Panc1 (cell line): ENCODE results near the gene SIK3. TPM values are rescaled to one million over a fixed set of nuclear protein-coding genes. Genes with fewer than 3 reads are reported as not detected.

ENCODE experiments used
- ATAC-seq: fragments of 200-7000 bp; cut with Tn5 transposase; 2 replicates; pipeline ENCODE4 v1.9.1; 2020; ENCODE audit warnings: mild to moderate bottlenecking, moderate library complexity
- BruUV-seq: library from RNA; stranded (reverse); fragments of 400-500 nt; replicated peaks from 2 replicates; lab custom pipeline; 2021; lab: Mats Ljungman, UMichigan
- CTCF ChIA-PET: fragments of 300-600 bp; sonication (Branson Sonifier 250); formaldehyde crosslinking; loops from one replicate; lab custom pipeline; 2022; ENCODE audit warnings: antibody characterized with exemption; lab: Charles Lee
- POLR2A ChIA-PET: fragments of 300-600 bp; sonication (Branson Sonifier 250); formaldehyde crosslinking; loops from one replicate; lab custom pipeline; 2022; ENCODE audit warnings: antibody characterized with exemption; lab: Charles Lee
- DNase-seq: peaks from one replicate; pipeline ENCODE4 v3.0.0-alpha.2; 2010; ENCODE audit warnings: low read depth, low spot score
- H3K27ac ChIP-seq: 2 replicates; pipeline ENCODE4 v1.5.1; 2011; ENCODE audit warnings: mild to moderate bottlenecking, low read length, inconsistent platforms
- H3K27me3 ChIP-seq: fragments of 200-500 bp; sonication (Bioruptor generic); 2 replicates; pipeline ENCODE4 v1.6.0; 2014; ENCODE audit warnings: low read length, inconsistent platforms; ENCODE audit not compliant: control insufficient read depth, insufficient read depth
- H3K36me3 ChIP-seq: fragments of 200-500 bp; sonication (Bioruptor generic); 2 replicates; pipeline ENCODE4 v1.5.1; 2014; ENCODE audit warnings: inconsistent platforms, mild to moderate bottlenecking, low read length, moderate library complexity; ENCODE audit not compliant: control insufficient read depth, insufficient read depth
- H3K4me1 ChIP-seq: 2 replicates; pipeline ENCODE4 v1.5.1; 2011; ENCODE audit warnings: inconsistent platforms, mild to moderate bottlenecking, low read length, moderate library complexity; ENCODE audit not compliant: control insufficient read depth, insufficient read depth
- H3K4me3 ChIP-seq, 2 experiments: 2 replicates each; pipeline ENCODE4 v1.5.1; 2011 to 2012; ENCODE audit warnings: low read depth in 2 of 2, low read length in 2 of 2, mild to moderate bottlenecking in 2 of 2, inconsistent platforms in 1 of 2, moderate library complexity in 1 of 2
- H3K9me3 ChIP-seq: fragments of 200-500 bp; sonication (Bioruptor generic); 2 replicates; pipeline ENCODE4 v1.5.1; 2014; ENCODE audit warnings: low read depth, mild to moderate bottlenecking, inconsistent platforms, low read length, moderate library complexity; ENCODE audit not compliant: control insufficient read depth, insufficient read depth
- POLR2AphosphoS5 ChIP-seq: IDR thresholded peaks from 2 replicates; pipeline ENCODE4 v1.6.1; 2012; ENCODE audit warnings: mild to moderate bottlenecking, low read depth, low read length, moderate library complexity
- REST ChIP-seq, 2 experiments: IDR thresholded peaks; 2 replicates each; pipeline ENCODE4 v1.6.1; 2011 to 2012; ENCODE audit warnings: low read depth in 2 of 2, control low read depth in 1 of 2, low read length in 1 of 2, mild to moderate bottlenecking in 1 of 2, moderate library complexity in 1 of 2; ENCODE audit not compliant: insufficient read depth in 1 of 2
- SIN3A ChIP-seq: IDR thresholded peaks from 2 replicates; pipeline ENCODE4 v1.6.1; 2012; ENCODE audit warnings: low read depth, mild to moderate bottlenecking, low read length, moderate library complexity, borderline replicate concordance; ENCODE audit not compliant: insufficient read depth
- TCF7L2 ChIP-seq: IDR thresholded peaks from 2 replicates; pipeline ENCODE4 v1.6.1; 2011; ENCODE audit warnings: mild to moderate bottlenecking, low read depth, low read length, inconsistent platforms
- in situ Hi-C: cut with HindIII; loops from 2 replicates; pipeline ENCODE4 v1.10.0; 2016; ENCODE audit warnings: low sequenced_read_pairs, low pct_unique_long_range_greater_than_20kb
- intact Hi-C: fragments of 100-400 bp; cut with micrococcal nuclease; formaldehyde crosslinking; loops from one replicate; pipeline ENCODE4 v1.10.0; 2022; ENCODE audit not compliant: unreplicated experiment
- total RNA-seq: library from RNA; stranded (reverse); gene quantifications from one replicate; pipeline ENCODE4 v1.2.1, GENCODE V29; 2021; ENCODE audit not compliant: unreplicated experiment
- TF ChIP-seq, protein P1 (sequence below): fragments of 450-650 bp; IDR thresholded peaks from 2 replicates; pipeline ENCODE4 v1.5.1; 2017; ENCODE audit warnings: mild to moderate bottlenecking

The SIK3 gene
- total RNA-seq, 1 experiment from 2014 or later: 39.7 TPM

DNA sequence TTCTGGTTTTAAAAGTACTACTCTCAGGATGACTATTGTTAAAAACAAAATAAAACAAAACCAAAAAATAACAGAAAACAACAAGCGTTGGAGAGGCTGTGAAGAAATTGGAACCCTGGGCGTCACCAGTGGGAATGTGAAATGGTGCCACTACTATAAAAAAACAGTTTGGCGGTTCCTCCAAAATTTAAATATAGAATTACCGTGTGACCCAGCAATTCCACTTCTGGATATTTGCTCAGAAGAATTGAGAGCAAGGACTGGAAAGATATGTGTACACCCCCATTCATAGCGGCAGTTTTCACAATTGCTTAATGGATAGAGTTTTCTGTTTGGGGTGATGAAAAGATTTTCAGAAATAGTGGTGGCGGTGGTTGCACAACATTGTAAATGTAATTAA, 283.7 kb downstream of the SIK3 start:
- ChIA-PET POLR2A (no interaction called here), CTCF (no interaction called here)
- no peak for ATAC-seq
- intact Hi-C loops: no loop called here
- Histone ChIP-seq H3K27ac (no peak overlapping the region), H3K4me3 (no peak overlapping the region), H3K36me3 (no peaks in the 10 kb centered on the region), H3K4me1 (no peaks in the 10 kb centered on the region), H3K27me3 (no peaks in the 10 kb centered on the region), H3K9me3 (no peaks in the 10 kb centered on the region)
- BruUV-seq: no TSS peak
- DNase-seq: no peak
- in situ Hi-C loops: no loop called here
- TF ChIP-seq REST (IDR thresholded peaks at IDR 0.05; ENCODE audit: insufficient read depth in 1 of 2, low read depth in 2 of 2, low read length in 1 of 2) (no peak), TCF7L2 (no peak), POLR2AphosphoS5 (no peak), SIN3A (no peak)
- TF ChIP-seq, protein P1, sequence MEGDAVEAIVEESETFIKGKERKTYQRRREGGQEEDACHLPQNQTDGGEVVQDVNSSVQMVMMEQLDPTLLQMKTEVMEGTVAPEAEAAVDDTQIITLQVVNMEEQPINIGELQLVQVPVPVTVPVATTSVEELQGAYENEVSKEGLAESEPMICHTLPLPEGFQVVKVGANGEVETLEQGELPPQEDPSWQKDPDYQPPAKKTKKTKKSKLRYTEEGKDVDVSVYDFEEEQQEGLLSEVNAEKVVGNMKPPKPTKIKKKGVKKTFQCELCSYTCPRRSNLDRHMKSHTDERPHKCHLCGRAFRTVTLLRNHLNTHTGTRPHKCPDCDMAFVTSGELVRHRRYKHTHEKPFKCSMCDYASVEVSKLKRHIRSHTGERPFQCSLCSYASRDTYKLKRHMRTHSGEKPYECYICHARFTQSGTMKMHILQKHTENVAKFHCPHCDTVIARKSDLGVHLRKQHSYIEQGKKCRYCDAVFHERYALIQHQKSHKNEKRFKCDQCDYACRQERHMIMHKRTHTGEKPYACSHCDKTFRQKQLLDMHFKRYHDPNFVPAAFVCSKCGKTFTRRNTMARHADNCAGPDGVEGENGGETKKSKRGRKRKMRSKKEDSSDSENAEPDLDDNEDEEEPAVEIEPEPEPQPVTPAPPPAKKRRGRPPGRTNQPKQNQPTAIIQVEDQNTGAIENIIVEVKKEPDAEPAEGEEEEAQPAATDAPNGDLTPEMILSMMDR: no peak

GRCh38 chr11:116813781-116814471, 284.3 kb downstream of the SIK3 start:
- ChIA-PET CTCF (no interaction called here), POLR2A (no interaction called here)
- DNase-seq: no peak
- in situ Hi-C loops (no loop called here), intact Hi-C loops (no loop called here)
- Histone ChIP-seq H3K4me1 (no peaks in the 10 kb centered on the region), H3K36me3 (no peaks in the 10 kb centered on the region), H3K27me3 (no peaks in the 10 kb centered on the region), H3K9me3 (no peaks in the 10 kb centered on the region), H3K27ac (no peak overlapping the region), H3K4me3 (no peak overlapping the region)
- no TSS peak for BruUV-seq
- ATAC-seq: no peak
- no peak for TF ChIP-seq SIN3A
- TF ChIP-seq, protein P1: no peak
- TF ChIP-seq REST (IDR thresholded peaks at IDR 0.05; ENCODE audit: insufficient read depth in 1 of 2, low read depth in 2 of 2, low read length in 1 of 2): no peak
- no peak for TF ChIP-seq POLR2AphosphoS5
- TF ChIP-seq TCF7L2: no peak
